CD4-positive, alpha-beta T cell treated with Interleukin-12 subunit alpha and Interleukin-12 subunit beta, for 1 hour (primary cell): ENCODE results near the gene ZMIZ1.
A peak's percentile ranks its signal among the peaks of the same experiment; 100 is the strongest.
"Not testable (repeated sequence)": the region's sequence is repeated elsewhere in the genome, so short reads cannot be mapped to it uniquely, and the experiment has no call there.

Experiments used
- DNase-seq: peaks from one replicate; pipeline ENCODE4 v3.0.0-alpha.2; 2020

Gene ZMIZ1

DNA sequence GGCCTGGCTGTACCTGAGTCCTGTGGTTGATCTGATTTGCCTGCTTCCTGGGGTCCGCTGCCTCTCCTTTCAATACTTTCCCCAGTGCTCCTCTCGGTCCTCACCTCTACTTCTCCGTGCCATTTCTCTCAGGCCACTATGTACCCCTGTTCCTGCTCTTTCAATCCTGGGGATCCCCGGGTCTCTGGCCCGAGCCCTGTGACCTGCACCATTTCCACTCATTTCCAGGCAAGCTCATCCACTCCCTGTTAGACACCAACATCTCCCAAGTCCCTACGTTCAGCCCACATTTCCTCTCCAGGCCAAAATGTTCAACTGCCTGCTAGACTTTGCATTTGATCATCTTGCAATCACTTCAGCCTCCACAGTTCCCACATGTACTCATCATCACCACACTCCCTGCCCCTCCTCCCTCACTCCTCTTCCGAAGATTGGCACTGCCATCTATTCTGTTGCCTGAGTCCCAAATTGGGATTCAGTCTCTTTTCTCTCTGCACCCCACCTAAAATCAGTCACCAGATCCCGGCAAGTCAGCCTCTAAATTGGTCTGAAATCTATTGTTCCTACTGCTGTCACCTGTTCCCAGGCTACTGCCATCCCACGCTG lies 34.4 kb upstream of the ZMIZ1 start:
- DNase-seq = no peak

DNA sequence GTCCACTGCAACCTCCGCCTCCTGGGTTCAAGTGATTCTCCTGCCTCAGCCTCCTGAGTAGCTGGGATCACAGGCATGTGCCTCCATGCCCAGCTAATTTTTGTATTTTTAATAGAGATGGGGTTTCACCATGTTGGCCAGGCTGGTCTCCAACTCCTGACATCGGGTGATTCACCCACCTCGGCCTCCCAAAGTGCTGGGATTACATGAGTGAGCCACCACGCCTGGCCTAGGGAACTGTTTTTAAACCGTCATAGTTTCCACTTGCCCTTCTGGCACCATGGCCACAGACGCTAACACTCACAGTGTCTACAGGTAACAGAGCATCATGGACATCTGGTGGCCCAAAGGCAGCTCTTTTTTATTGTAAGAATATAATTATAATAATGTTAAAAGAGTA lies 32.4 kb upstream of the ZMIZ1 start:
- DNase-seq = not testable (repeated sequence)

DNA sequence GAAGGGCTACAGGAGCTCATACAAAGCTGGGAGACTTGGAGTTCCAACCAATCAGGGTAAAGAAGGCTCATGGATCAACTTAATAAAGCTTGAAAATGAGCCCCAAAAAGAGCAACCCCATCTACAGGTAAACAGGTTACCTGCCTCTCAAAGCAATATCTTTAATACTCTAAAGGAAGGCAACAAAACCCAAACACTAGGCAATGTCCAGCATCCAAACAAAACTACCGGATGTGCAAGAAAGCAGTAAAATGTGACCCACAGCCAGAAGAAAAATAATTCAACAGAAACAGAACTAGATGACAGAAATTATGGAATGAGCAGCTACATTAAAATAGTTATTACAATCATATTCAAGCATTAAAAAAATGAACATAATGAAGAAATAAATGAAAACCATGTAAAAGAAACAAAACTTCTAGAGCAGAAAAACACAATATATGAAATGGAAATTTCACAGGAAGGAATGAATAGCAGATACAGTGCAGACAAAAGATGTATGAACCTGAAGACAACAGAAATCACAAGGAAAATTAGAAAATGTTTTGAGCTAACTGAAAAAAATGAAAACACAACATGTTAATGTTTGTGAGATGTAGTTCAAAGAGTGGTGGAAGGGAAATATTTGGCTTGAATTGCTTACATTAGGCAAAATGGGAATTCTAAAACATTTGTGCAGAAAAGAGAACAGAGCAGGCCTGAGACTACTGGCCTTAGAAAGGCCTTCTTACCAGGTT lies 30.5 kb upstream of the ZMIZ1 start:
- DNase-seq = no peak

DNA sequence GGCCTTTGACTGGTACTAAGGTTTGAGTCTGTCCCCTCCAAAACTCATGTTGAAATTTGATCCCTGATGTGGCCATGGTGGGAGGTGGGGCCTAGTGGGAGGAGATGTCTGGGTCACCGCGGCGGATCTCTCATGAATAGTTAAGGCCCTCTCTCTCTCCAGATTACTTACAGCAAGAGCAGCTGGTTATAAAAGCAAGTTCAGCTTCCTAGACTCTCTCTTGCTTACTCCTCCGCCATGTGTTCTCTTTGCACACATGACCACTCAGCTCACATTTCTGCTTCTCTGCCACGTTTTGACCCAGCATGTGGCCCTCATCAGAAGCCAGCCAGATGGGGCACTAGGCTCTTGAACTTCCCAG lies 29.9 kb upstream of the ZMIZ1 start:
- no peak for DNase-seq

- no peak for DNase-seq
Observed at GRCh38 chr10:79042639-79043411, 25.9 kb upstream of the ZMIZ1 start.

GRCh38 chr10:79044036-79044632 lies 24.6 kb upstream of the ZMIZ1 start:
- no peak for DNase-seq

DNA sequence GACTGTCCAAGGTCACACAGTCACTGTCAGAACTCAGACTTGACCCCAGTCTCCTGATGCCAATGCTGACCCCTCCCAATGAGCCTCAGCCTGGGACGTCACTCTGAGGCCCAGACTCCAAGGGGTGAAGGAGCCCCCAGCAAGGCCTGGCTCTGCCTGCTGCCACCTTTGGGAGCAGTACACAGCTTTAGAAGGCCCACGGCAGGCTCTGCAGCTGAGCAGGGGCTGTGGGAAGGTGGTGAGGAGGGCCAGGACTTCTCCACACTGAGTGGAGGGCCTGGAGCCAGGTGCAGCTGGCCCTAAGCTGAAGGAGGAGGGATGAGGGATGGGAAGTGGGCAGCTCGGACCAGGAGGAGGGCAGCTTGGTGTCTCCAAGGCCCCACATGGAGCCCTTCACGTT lies 23.9 kb upstream of the ZMIZ1 start:
- no peak for DNase-seq

- no peak for DNase-seq
Observed at GRCh38 chr10:79045566-79046175, 23.1 kb upstream of the ZMIZ1 start.

GRCh38 chr10:79046326-79046725 lies 22.4 kb upstream of the ZMIZ1 start:
- DNase-seq = no peak

DNA sequence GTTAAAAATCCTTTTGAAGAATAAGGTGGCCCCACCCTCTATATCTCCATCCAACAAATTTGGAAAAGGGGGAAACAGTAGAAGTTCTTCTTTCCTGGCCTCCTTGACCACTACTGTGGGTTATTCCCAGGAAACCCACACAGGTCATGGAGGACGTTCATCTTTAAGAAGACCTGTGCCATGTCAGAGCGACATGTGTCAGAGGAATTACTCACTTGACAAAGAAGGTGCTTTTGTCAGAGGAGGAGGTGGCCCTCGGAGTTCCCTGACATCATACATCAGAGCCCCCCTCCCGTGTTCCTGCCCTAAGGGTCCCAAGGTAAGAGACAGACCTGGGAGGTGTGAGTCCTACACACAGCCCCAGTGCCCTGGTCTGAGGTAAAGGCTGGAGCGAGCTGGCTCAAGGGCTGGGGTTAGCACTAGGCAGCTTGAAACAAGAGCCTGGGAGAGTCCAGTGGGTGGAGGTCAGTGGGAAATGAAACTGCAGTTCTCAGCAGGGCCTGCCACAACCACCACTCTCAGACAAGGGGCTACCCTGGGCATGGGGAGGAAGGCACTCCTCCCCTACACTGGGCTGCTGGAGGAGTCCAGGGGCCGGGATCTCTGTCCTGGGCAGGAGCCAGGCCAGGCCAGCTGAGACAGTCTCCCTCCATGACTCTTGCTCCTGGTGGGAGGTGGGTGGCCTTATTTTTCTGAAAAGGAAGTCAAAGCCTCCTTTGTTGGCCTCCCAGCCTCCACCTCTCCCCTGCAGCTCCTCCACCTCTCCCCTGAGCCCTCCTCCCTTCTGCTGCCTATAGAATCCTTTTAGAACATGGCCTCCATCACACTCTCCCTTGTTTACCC lies 21.8 kb upstream of the ZMIZ1 start:
- DNase-seq = no peak

- DNase-seq = no peak
Observed at GRCh38 chr10:79047584-79047874, 21.2 kb upstream of the ZMIZ1 start.

- DNase-seq = peak; percentile 65
Observed at GRCh38 chr10:79047875-79048638, 20.7 kb upstream of the ZMIZ1 start.

DNA sequence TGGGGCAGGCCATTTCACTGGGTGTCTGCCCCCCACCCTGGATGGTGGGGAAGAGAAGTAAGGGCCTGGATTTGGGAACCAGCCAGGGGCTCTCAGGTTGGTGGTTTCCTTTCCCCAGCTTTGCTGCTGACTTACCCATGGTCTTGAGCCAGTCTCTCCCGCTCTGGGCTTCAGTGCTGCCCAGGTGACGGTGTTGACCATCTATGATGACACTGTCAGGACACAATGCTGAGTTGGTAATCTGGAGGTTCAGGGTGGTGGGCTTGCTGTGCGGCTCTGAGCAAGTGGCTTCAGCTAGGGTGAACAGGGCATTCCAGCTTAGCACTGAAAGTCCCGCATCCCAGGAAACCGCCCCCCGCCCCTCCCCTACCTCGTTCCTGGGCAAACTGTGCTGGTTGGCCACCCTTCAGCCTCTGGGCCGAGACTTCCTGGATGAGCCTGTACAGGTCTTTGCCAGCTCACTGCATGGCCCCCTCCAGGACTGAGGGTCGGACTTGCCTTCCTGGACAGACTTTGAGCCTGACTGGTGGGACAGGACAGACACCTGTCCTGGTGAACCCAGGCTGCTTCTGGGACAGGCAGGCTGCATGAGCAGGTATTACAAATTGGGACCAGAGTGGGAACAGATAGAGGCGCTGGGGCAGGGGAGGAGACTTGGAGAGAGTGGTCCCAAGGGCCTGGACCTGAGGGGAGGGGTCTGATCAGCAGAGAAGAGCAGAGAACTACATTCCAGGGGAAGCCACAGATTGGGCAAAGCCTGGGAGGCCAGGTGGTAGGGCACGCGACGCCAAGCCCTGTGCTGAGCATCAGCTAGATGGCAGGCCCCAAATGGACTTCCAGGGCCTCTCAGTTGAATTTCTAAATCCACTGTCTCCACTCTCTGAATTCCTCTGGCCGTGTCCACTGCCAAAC lies 19.9 kb upstream of the ZMIZ1 start:
- DNase-seq = no peak

DNA sequence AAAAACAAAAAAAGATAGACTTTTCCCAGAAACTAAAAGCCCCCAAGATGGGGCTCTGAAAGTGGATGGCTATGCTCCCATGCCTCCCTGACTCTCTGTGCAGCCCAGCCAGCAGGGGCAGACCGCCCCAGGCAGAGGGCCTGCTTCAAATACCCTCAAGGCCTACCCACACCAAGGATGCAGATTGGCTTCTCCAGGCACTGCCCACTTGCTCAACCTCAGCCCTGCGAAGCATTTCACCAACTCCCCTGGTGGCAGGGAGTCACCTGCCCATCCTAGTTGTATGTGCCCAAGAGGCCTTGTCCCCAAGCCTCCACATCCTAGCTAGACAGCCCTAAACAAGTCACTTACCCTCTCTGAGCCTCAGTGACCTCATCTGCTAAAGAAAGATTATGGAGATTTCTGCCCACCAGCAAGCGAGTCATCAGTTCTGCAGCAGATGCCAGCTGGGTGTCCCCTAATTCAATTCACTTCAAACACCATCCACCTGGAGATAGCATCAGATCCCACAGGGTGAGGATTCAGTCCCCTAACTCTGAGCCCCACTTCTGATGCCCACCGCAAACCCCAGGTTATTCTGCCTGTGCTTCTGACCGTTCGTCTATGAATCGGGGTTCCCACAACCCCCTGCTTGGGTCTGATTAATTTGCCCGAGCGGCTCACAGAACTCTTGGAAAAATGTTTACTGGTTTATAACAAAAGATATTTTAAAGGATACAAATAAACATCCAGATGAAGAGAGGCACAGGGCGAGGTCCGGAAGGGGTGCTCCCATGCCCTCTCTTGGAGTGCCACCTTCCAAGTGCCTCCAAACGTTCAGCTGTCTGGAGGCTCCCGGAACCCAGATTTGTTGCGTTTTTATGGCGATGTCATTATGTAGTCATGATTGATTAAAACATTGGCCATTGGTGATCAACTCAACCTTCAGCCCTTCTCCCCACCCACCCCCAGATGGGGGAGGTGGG lies 18.6 kb upstream of the ZMIZ1 start:
- DNase-seq = no peak

DNA sequence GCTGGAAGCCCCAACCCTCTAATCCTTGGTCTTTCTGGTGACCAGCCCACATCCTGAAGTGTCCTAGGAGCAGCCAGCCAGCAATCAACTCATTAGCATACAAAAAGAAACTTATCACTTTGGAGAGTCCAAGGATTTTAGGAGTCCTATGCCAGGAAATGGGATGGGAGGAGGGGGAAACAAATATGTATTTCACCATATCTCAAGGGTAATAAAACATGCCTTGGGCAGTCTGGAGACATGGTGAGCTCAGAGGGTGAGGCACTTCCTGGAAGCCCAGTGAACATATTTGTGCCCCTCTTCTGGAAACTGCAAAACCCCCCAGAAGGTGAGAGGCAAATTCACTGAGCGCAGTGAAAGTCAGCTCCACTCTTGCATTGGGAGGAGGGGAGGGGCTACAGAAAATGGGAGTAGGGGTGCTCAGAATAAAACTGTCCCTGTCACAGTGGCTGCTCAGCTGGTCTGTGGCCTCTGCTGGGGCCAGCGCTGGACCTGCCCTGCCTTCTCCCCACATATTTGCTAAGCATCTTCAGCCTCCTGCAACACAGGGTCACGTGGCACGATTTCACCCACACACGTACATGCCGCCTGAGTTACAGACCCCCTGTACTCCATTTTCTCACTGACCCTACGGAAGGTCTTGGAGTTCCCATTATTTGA lies 17.7 kb upstream of the ZMIZ1 start:
- no peak for DNase-seq

- DNase-seq = no peak
Observed at GRCh38 chr10:79051766-79052165, 17.0 kb upstream of the ZMIZ1 start.

DNA sequence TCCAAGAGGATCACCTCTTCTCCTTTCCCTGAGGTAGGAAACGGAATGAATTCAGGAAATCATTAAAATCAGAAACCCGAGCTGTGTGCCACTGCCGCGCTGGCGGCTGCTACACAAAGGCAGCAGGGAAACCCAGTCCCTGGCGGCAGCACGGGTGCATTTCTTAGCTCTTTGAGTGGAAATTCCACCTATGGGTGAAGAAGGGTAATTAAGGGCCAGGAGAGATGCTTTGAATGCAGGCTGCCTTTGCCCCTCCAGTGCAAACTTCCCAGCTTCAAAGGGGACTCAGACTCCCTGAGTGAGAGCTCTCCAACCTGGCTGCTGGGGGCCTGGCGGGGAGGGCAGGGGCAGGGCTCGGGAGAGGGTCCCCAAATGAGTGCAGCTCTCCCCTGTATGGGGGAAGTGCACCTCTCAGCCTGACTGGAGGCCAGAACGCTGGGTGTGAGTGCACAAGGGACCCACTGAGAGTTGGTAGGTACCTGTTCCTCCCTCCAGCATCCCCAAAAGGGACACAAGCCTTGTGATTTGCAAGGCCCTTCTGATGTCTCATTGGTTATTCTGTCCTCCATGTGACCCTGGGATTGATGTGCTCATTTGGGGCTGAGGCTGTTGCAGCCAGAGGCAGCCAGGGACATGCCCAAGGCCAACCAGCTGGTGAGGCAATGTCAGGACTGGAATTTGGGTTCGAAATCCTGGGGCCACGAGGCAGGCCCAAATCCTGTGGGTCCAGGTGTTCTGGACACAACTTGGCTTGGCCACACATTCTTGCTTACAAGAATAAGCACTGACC lies 16.3 kb upstream of the ZMIZ1 start:
- peak; percentile 34 for DNase-seq

GRCh38 chr10:79053081-79053434 lies 15.7 kb upstream of the ZMIZ1 start:
- no peak for DNase-seq
